GM10266 (cell line): Measurements from ENCODE around the gene GEN1.

ENCODE experiments used
- DNase-seq: peaks from one replicate; pipeline ENCODE4 v3.0.0; 2012; ENCODE audit errors: extremely low spot score
- TF ChIP-seq, protein P1 (sequence below): IDR thresholded peaks from 2 replicates; pipeline ENCODE4 v1.5.1; 2012; ENCODE audit warnings: mild to moderate bottlenecking, low read depth; ENCODE audit not compliant: control insufficient read depth, insufficient read depth; ENCODE audit errors: missing control alignments

The GEN1 gene

DNA sequence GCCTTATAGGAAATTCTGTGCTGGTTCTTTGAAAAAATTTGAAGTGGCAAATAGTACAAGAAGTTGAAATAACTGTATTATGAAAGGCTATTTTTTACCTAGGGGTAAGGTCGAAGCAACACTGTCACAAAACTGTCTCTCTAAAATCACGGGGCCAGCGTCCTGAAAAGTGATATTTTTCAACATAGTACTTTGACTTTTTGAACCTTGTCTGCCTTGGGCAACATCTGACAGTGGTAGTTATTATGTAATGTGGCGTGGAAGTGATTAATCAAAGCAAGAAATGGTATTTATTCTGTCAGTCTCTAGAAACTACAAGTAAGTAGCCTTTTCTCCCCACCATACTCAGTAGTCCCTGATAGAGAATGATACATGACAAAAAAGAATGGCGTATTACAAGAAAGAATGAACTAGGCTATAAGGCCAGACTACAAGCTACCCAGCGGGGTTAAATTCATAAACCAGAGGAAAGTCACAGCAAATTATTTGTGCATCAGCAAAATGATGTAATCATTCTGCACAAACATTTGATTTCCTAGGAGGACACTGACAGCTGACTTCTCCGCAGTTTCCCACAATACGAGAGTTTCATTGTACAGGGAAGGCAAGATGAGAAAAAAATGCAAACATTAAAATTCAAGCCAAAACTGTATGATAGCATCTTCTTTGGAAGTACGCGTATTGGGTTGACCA, 9.8 kb downstream of the GEN1 start:
- TF ChIP-seq, protein P1, sequence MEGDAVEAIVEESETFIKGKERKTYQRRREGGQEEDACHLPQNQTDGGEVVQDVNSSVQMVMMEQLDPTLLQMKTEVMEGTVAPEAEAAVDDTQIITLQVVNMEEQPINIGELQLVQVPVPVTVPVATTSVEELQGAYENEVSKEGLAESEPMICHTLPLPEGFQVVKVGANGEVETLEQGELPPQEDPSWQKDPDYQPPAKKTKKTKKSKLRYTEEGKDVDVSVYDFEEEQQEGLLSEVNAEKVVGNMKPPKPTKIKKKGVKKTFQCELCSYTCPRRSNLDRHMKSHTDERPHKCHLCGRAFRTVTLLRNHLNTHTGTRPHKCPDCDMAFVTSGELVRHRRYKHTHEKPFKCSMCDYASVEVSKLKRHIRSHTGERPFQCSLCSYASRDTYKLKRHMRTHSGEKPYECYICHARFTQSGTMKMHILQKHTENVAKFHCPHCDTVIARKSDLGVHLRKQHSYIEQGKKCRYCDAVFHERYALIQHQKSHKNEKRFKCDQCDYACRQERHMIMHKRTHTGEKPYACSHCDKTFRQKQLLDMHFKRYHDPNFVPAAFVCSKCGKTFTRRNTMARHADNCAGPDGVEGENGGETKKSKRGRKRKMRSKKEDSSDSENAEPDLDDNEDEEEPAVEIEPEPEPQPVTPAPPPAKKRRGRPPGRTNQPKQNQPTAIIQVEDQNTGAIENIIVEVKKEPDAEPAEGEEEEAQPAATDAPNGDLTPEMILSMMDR, result no peak

DNA sequence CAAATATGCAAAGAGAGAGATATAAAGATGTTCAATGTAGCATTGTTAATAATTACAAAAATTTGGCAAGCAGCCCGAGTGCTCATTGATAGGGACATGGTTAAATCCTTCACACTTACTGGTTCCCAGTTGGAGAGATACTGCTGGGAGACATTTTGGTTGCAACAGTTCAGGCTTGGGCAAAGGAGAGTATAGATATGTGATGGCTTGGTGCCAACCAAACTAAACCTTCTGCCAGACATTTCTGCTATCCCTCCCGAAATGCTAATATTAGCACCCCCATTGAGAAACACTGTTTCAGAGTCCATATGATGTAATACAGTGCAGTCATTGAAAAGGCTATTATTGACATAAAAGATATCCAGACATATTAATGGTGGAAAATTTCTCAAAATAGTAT, 11.5 kb downstream of the GEN1 start:
- TF ChIP-seq, protein P1, result no peak
- DNase-seq, result no peak

More for the DNA sequence above, 9.8 kb downstream of the GEN1 start:
- DNase-seq, result no peak

DNA sequence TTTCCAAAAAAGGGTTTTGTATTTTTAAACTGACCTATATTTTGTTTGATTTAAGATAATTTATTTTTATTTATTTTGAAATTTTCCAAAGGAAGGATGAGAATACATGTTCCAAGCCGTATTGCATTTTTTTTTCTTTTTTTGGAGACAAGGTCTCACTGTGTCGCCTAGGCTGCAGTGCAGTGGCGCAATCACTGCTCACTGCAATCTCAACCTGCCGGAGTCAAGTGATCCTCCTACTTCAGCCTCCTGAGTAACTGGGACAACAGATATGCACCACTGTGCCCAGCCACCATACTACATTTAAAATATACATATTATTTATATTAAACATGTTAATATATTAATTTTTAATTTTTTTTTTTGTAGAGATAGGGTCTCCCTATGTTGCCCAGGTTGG, 15.0 kb downstream of the GEN1 start:
- DNase-seq, result no peak
- TF ChIP-seq, protein P1, result no peak

DNA sequence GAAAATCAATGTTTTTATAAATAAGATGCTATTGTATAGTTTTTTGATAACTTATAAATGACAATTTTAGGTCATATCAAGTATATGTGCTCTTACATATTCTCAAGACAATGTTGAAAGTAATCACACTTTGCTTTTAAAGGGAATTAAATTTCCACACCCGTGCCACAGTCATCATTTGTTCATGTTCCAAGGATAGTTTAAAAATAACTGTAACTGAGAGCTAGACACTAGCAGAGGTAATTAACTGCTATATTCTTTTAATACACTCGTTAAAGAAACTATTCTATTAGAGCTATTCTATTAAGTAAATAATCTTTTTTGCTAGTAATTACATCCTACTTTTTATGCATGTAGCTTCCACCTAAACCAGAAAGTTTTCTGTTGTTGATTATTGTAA, 18.0 kb downstream of the GEN1 start:
- TF ChIP-seq, protein P1, result no peak

DNA sequence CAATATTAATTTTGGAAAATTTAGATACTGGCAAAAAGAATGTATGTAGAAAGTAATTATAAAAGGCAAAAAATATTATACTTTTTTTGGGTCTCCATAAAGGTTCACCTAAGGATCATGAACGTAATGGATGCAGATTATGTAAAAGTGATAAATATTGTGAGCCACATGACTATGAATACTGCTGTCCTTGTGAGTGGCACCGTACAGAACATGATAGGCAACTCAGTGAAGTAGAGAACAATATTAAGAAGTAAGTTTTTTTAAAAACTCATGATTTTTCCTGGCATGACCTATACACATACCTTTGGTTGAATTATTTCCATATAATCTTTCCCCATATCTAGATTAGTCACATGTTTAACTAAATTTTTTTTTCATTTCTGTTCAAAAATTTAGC, 18.6 kb downstream of the GEN1 start:
- TF ChIP-seq, protein P1, result no peak

More for the DNA sequence above, 18.0 kb downstream of the GEN1 start:
- DNase-seq, result no peak

DNA sequence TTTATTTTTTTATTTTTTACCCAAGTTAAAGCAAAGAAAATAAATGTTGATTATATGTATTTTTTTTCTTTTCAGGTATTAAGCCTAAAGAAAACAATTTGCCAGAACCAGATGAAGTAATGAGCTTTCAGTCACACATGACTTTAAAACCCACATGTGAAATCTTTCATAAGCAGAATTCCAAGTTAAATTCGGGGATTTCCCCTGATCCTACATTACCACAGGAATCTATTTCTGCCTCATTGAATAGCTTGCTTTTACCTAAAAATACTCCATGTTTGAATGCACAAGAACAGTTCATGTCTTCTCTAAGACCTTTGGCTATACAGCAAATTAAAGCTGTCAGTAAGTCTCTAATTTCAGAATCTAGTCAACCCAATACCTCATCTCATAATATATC, 26.6 kb downstream of the GEN1 start:
- TF ChIP-seq, protein P1, result no peak
- no peak for DNase-seq

More for the DNA sequence above, 18.6 kb downstream of the GEN1 start:
- no peak for DNase-seq

DNA sequence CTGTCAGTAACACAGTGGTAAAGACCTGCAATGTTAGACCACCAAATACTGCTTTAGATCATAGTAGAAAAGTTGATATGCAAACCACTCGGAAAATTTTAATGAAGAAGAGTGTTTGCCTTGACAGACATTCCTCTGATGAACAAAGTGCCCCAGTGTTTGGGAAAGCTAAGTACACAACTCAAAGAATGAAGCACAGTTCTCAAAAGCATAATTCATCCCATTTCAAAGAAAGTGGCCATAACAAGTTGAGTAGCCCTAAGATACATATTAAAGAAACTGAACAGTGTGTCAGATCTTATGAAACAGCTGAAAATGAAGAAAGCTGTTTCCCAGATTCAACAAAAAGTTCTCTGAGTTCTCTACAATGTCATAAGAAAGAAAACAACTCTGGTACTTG, 27.5 kb downstream of the GEN1 start:
- TF ChIP-seq, protein P1, result no peak
- DNase-seq, result no peak
